Measurements from ENCODE around the gene LRRC4C. TPM values are rescaled to one million over a fixed set of nuclear protein-coding genes. Genes with fewer than 3 reads are reported as not detected.

Gene LRRC4C
- total RNA-seq, 6 experiments from 2014 or later, result 0.25 to 0.43 (median 0.27) TPM

DNA sequence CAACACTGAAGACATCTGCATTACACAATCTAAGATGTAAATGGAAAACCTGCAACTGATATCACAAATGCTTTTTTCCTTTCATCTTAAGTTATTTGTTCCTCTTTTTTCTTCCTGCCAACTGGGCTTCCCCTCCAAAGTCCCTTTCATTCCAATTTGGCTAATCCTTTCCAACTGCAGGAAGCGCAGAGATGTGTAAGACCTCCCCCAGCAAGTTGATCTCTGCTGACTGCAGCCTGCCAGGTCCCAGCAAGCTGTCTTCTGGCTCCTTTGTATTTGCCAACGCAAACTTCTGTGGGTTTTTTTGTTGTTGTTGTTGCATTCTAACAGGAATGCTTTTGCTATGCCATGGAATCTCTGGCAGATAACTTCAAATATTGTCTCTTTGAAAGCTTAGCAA, 38.5 kb upstream of the LRRC4C start:
- H3K4me3 ChIP-seq, result no peak overlapping the region
- intact Hi-C loops (cut with DNase I), result no loop called here

DNA sequence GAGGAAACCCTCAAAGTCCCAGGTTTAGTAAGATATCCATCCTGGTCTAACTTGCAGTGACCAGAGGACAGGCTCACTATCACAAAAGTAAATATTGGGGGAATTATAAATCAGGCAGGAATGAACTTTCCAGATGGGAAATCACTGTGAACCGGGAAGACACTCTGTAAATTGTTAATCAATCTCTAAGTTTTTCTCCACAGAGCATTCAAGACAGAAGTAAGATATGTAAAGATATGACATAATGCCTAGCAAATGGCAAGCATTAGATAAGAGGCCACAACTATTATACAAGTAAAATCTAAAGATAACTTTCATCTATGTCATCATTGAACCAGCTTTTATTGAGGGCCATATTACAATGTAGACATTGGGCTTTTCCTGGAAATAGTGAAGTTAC, 35.3 kb upstream of the LRRC4C start:
- no peaks in the 10 kb centered on the region for H3K27me3 ChIP-seq
- H3K4me1 ChIP-seq, result no peaks in the 10 kb centered on the region
- intact Hi-C loops (cut with DNase I), result no loop called here
- no peak overlapping the region for H3K27ac ChIP-seq
- ATAC-seq, result no peak
- no peaks in the 10 kb centered on the region for H3K36me3 ChIP-seq
- no peak for DNase-seq
- no peaks in the 10 kb centered on the region for H3K9me3 ChIP-seq
- WGBS (ENCODE audit: insufficient coverage, low coverage, low lambda C conversion rate, missing lambda C conversion rate), result 13% methylated on average over 1 of the region's 1 CpG
- no peak overlapping the region for H3K4me3 ChIP-seq
- TF ChIP-seq CTCF (IDR thresholded peaks at IDR 0.05) (no peak), POLR2A (IDR thresholded peaks at IDR 0.05) (no peak)

More for the DNA sequence above, 38.5 kb upstream of the LRRC4C start:
- Histone ChIP-seq H3K36me3 (no peaks in the 10 kb centered on the region), H3K4me1 (no peaks in the 10 kb centered on the region), H3K9me3 (no peaks in the 10 kb centered on the region), H3K27ac (no peak overlapping the region), H3K27me3 (no peaks in the 10 kb centered on the region)
- WGBS (ENCODE audit: insufficient coverage, low coverage, low lambda C conversion rate, missing lambda C conversion rate), result 8% methylated on average over 2 of the region's 2 CpGs
- DNase-seq (no peak), ATAC-seq (no peak)
- no peak for TF ChIP-seq CTCF (IDR thresholded peaks at IDR 0.05)
- no peak for TF ChIP-seq POLR2A (IDR thresholded peaks at IDR 0.05)

DNA sequence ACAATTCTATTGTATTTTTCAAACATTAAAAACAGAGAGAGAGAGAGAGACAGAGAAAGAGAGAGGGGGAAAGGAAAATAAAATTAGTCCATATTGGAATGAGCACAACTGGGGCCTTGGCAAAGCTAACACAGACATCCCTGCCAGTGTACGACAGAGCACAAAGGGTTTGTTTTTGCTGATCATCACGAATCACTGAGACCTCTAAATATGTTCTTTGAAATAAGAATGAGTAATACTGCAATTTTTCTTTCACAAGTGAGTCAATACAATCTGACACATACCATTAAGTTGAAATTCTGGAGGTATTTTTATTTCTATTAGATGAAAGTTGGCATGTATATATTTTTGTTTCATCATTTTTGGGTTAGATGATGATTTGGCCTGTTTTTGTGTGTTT, 27.0 kb upstream of the LRRC4C start:
- no peaks in the 10 kb centered on the region for H3K27me3 ChIP-seq
- no peaks in the 10 kb centered on the region for H3K4me1 ChIP-seq
- intact Hi-C loops (cut with DNase I), result no loop called here
- no peaks in the 10 kb centered on the region for H3K9me3 ChIP-seq
- TF ChIP-seq POLR2A (IDR thresholded peaks at IDR 0.05) (no peak), CTCF (IDR thresholded peaks at IDR 0.05) (no peak)
- H3K27ac ChIP-seq, result no peak overlapping the region
- no peak for ATAC-seq
- H3K4me3 ChIP-seq, result no peak overlapping the region
- no peak for DNase-seq
- 50% methylated on average over 2 of the region's 2 CpGs for WGBS (ENCODE audit: insufficient coverage, low coverage, low lambda C conversion rate, missing lambda C conversion rate)
- H3K36me3 ChIP-seq, result no peaks in the 10 kb centered on the region

DNA sequence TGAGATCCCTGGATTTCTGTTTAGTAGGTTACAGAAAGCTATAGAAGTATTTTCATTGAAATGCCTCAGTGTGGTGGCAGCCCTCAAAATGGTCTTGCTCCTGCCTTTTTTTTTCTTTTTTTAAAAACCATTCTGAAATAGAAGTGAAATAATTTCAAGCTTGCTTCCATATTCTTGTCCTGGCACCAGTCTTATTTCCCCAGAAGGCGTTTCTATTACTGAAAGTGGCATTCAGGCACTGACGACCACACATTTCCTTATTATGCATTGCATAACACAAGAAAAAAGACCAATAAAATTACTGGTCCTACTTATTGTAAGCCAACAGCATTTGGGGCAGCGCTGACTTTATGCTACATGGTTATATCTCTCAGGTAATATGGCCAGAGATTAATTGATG, 24.5 kb upstream of the LRRC4C start:
- Histone ChIP-seq H3K4me1 (no peaks in the 10 kb centered on the region), H3K9me3 (no peaks in the 10 kb centered on the region), H3K36me3 (no peaks in the 10 kb centered on the region), H3K27me3 (no peaks in the 10 kb centered on the region), H3K4me3 (no peak overlapping the region), H3K27ac (no peak overlapping the region)
- ATAC-seq (no peak), DNase-seq (no peak)
- intact Hi-C loops (cut with DNase I), result no loop called here
- WGBS (ENCODE audit: insufficient coverage, low coverage, low lambda C conversion rate, missing lambda C conversion rate), result 44% methylated on average over 2 of the region's 3 CpGs
- TF ChIP-seq CTCF (IDR thresholded peaks at IDR 0.05) (no peak), POLR2A (IDR thresholded peaks at IDR 0.05) (no peak)

- Histone ChIP-seq H3K4me1 (no peaks in the 10 kb centered on the region), H3K36me3 (no peaks in the 10 kb centered on the region), H3K9me3 (no peaks in the 10 kb centered on the region), H3K4me3 (no peak overlapping the region), H3K27ac (no peak overlapping the region), H3K27me3 (no peaks in the 10 kb centered on the region)
- 38% methylated on average over 1 of the region's 1 CpG for WGBS (ENCODE audit: insufficient coverage, low coverage, low lambda C conversion rate, missing lambda C conversion rate)
- ATAC-seq (no peak), DNase-seq (no peak)
- intact Hi-C loops (cut with DNase I), result no loop called here
- TF ChIP-seq POLR2A (IDR thresholded peaks at IDR 0.05), result no peak
Measured at GRCh38 chr11:41479179-41479578, 19.7 kb upstream of the LRRC4C start.
